HL-60/S4 treated with retinoic acid at 250 ng/mL for 4 days and 3 days (cell line): Measurements from ENCODE around the gene POGZ.

ENCODE experiments used
- in situ Hi-C: fragments of 300-500 bp; cut with MboI; formaldehyde crosslinking; loops from 2 replicates; pipeline ENCODE4 v1.7.0; 2022; ENCODE audit warnings: low sequenced_read_pairs

Gene POGZ

GRCh38 chr1:151373196-151373595 is 86.1 kb downstream of the POGZ start:
- in situ Hi-C loops: no loop called here

- in situ Hi-C loops: no loop called here
These were observed 87.0 kb downstream of the POGZ start, which contains the start of gene SELENBP1 for GRCh38 chr1:151372058-151372934. Gene SELENBP1 (minus strand): TSS chr1:151372705. CDS start chr1:151372641, 64 bp downstream.

GRCh38 chr1:151371370-151372057 is 87.8 kb downstream of the POGZ start:
- in situ Hi-C loops: no loop called here

- in situ Hi-C loops: no loop called here
These were observed 88.9 kb downstream of the POGZ start for GRCh38 chr1:151370211-151370911.

GRCh38 chr1:151369621-151370048 is 89.7 kb downstream of the POGZ start:
- in situ Hi-C loops: no loop called here

GRCh38 chr1:151369302-151369610 is 90.0 kb downstream of the POGZ start:
- in situ Hi-C loops: no loop called here

- in situ Hi-C loops: no loop called here
These were observed 90.6 kb downstream of the POGZ start for GRCh38 chr1:151368393-151369301.

GRCh38 chr1:151367658-151368392 is 91.5 kb downstream of the POGZ start:
- in situ Hi-C loops: no loop called here

GRCh38 chr1:151364996-151365395 is 94.3 kb downstream of the POGZ start:
- in situ Hi-C loops: no loop called here

GRCh38 chr1:151362308-151363155 is 96.8 kb downstream of the POGZ start:
- in situ Hi-C loops: no loop called here

GRCh38 chr1:151361883-151362282 is 97.4 kb downstream of the POGZ start:
- in situ Hi-C loops: no loop called here

GRCh38 chr1:151356696-151357095 is 102.6 kb downstream of the POGZ start:
- in situ Hi-C loops: no loop called here
